ENCODE measurements around the gene RNF5.

RNF5 gene

DNA sequence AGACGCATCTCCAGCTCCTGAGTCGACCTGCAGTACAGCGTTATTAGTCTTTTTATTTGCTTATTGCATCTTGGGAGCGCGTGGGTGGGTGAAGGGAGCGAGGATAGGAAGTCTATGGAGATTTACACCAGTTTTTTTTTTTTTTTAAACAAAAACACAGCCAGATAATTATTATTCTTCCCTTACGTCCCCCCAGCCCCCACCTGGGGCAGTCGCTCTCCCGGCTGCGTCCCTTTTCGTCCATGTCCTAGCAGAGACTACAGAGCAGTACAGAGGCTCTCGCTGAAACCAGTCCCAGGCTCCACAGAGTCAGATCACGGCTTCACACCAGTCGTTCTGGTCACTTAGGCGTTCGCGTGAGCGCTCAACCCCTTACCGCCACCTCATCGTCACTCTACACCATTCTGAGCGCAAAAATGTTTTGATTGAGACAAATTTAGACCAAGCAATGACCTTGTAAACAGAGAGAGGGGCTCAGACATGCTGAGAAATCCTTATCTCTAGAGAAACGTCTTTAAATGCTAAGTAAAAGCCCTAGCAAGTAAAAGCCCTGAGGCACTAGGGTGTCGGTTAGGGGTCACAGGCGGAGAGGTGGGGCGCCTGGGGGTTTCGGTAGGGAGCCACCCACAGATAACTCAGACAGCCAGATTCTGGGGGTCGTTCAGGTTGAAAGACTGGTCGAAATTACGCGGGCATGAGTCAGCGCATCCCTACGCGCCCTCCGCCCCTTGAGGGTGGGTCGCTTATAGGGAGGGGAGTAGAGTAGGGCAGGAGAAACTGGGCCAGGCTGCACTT, 25.2 kb upstream of the RNF5 start:
- no peak for DNase-seq

DNA sequence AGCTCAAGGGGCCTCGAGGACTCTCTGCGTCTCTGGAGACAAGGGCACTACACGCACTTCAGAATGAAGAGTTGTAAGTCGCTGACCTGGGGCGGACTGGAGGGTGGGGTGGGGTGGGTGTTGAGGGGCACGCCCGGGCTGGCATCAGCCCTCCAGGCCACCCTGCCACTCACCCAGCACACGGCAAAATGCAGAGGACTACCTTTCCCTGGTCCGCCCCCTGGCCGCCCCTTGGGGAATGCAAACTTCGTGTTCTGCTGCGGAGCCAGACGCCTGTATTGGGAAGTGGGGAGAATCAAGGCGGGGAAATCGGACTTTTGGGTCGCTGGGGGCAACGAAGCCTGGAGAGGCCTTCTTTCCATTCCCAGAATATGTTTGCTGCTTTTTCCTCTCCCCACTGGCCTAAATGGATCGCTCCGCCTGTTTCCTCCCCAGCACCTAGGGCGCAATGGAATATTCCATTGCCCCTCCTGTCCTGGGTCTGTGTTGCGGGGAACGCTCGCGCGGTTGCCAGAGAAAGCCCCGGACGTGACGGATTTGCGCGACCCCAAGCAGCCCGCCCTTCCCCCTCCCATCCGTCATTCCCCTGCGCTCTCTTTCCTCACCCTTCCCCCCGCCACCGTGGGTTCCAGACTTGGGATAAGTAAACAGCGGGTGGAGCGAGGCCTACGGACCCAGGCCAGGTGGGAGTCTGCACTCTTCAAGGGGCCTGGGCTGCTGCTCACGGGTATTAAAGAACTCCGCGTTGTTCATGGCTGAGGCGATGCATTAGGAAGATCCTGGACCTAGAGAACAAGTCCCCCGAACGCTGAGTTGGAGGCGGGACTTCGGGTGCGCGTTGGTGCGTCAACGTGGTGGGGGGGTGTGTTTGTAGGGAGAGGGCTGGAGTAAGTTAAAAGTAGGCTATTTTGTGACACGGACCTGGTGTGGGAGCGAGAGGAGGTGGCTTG, 24.4 kb upstream of the RNF5 start, which contains the start of gene PPT2:
Gene PPT2 (plus strand): TSS at position 578 of the 950 bp plus-strand sequence. CDS start 454 bp downstream, outside the sequence.
- peak; percentile 82 for DNase-seq

DNA sequence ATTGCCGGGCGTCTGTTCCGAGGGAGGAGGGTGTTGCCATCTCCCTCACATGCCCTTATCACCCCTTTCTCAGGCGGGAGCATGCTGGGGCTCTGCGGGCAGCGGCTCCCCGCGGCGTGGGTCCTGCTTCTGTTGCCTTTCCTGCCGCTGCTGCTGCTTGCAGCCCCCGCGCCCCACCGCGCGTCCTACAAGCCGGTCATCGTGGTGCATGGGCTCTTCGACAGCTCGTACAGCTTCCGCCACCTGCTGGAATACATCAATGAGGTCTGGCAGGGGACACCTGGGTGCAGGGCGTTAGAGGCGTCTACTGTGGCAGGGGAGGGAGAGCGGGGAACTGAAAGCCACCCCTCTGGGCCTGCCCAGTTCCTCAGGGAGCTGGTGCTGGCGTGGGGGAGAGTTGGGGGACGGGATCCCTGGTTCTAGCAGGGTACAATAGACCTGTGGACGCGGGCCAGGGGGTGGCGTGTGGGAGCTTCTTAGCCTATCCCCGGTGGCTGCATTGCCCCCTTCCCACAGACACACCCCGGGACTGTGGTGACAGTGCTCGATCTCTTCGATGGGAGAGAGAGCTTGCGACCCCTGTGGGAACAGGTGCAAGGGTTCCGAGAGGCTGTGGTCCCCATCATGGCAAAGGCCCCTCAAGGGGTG, 23.6 kb upstream of the RNF5 start:
- peak; percentile 67 for DNase-seq

DNA sequence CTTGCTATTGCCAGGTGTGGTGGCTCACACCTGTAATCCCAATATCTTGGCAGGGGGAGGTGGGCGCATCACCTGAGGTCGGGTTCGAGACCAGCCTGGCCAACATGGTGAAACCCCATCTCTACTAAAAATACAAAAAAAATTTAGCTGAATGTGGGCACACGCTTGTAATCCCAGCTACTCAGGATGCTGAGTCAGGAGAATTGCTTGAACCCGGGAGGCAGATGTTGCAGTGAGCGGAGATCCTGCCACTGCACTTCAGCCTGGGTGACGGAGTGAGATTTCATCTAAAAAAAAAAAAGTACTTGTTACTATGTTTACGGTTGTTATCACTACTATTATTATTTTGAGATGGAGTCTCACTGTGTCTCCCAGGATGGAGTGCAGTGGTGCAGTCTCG, 21.3 kb upstream of the RNF5 start:
- DNase-seq, result no peak

DNA sequence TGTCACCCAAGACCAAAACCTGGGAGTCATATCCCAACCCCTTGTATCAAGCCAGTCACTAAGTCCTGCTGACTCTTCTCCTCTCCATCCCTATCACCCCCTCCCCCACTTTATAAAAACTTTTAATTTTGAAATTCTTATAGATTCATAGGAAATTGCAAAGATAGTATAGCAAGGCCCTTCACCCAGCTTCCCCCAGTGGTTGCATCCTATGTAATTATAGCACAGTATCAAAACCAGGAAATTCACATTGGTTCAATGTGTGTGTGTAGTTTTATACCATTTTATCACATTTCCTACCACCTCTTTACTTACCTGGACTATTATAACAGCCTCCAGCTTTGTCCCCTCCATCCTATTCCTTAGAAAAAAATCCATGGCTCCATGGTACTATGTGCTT, 20.2 kb upstream of the RNF5 start:
- DNase-seq, result no peak

DNA sequence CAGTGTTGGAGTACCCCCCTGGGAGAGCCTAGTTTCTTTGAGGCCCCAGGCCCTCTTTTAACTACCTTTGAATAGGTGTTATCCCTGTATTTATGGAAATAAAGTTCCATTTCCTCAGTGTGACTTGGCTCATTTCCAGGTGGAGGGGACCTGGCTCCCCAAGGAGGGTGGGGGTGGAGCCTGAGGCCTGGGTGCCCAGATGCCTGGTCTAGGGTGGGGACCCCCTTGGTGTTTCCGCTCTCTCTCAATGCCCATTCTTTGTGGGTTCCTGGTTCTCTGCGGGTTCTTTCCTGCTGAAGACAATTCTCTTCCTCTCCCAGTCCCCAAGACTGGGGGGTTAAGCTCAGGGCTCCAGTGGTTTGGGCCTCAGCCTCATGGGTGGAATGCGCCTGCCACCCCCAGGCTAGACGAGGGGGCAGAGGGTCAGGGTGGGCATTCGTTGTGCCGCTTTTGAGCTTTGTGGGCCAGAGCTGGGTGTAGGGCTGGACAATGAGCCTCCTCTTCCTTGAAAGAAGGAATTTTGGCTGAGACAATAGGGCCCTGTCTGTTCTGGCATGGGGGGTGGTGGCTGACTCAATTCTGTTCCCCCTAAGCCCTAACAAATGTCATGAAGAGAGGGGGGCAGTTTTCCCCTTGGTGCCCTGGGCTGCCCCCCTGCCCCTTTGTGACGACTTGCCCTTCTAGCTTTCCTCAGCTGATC, 14.5 kb upstream of the RNF5 start:
- DNase-seq, result no peak

DNA sequence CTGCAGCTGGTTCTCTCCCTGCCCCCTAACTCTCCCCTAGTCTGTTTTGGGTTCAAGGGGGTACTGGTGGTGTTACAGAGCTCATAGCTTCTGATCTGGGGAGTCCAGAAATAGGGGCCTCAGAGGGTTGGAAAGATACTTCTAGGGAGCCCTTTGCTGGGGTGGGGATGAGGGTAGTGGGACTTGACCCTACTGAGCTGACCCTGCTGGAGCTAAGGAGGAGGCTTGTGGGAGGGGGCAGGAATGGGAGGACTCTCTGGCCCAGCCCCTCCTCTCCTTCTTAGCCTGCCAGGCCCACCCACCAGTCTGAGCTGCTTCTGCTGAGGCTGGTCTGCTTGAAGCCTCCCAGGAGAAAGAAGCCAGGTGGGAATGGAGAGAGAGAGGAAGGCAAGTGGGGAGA, 13.9 kb upstream of the RNF5 start, which contains the start of gene EGFL8:
Gene EGFL8 (plus strand): TSS at position 301 of the 400 bp plus-strand sequence. CDS start 1,571 bp downstream, outside the sequence.
- DNase-seq, result no peak

DNA sequence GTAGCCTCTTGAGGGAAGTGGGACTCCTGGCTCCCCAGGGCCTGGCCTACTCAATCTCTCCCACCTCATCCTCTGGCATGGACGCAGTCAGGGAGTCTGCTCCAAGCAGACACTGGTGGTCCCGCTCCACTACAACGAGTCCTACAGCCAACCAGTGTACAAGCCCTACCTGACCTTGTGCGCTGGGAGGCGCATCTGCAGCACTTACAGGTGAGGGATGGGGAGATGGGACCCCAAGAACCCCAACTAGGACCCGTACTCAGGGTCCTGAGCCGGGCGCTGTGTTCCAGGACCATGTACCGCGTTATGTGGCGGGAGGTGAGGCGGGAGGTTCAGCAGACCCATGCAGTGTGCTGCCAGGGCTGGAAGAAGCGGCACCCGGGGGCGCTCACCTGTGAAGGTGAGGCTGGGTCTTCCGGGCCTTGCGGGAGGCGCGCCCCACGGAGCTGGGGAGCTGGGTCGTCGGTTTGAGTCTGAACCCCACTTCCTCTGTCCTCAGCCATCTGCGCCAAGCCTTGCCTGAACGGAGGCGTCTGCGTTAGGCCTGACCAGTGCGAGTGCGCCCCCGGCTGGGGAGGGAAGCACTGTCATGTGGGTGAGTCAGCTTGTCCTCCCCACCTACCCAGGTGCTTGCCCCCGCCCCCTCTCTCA, 11.7 kb upstream of the RNF5 start:
- DNase-seq, result no peak

DNA sequence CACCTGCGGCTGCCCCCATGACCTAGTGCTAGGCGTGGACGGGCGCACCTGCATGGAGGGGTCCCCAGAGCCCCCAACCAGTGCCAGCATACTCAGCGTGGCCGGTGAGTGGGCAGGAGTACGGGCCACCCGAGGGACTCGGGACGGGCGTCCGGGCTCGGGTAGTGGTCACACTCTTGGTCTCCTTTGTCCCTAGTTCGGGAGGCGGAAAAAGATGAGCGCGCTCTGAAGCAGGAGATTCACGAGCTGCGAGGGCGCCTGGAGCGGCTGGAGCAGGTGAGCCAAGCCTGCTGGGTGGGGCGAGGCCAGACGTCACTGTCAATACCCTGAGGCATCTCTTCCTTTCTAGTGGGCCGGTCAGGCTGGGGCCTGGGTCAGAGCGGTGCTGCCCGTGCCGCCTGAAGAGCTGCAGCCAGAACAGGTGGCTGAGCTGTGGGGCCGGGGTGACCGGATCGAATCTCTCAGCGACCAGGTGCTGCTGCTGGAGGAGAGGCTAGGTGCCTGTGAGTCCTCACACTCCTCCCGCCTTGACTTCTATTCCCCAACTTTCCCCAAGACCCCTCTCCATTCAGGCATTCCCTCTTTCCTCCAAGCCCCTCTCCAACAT, 10.9 kb upstream of the RNF5 start:
- no peak for DNase-seq

DNA sequence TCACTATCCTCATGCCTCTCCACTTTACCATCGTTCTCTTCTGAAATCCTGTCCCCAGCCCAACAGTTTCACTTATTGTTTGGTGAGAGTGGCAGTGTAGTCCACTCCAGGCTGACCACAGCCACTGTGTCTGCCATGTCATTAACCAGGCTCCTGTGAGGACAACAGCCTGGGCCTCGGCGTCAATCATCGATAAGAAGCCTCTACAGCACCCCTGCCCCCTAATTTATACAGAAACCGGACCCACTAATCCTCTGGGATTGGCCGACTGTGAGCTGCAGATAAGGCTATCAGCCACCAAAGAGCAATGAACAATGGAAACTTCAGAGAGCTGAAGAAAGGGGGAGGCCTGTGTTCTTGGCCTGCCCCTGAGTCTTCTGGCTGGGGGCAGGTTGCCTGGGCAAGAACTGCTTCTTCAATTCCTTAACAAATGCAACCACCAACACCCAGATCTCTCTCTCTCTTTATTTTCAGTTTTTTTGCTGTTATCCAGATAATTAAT, 10.4 kb upstream of the RNF5 start:
- no peak for DNase-seq

DNA sequence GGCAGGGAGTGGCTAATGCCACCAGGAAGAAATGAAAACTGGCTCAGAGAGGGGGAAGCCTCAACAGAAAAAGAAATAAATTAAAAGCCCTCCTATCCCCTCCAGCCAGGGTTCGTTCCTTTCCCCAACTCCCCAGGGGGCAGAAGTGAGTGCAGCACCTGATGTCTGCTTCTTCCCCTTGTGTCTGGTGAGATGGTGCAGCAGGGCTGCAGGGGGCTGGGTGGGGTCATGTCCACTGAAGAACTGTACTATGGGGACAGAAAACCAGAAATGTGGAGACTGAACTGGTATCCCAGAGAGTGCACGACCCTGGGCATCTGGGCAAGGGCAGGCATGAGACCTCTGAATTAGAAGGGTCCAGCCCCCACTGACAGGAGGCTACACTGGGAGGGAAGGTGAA, 9.9 kb upstream of the RNF5 start:
- no peak for DNase-seq

DNA sequence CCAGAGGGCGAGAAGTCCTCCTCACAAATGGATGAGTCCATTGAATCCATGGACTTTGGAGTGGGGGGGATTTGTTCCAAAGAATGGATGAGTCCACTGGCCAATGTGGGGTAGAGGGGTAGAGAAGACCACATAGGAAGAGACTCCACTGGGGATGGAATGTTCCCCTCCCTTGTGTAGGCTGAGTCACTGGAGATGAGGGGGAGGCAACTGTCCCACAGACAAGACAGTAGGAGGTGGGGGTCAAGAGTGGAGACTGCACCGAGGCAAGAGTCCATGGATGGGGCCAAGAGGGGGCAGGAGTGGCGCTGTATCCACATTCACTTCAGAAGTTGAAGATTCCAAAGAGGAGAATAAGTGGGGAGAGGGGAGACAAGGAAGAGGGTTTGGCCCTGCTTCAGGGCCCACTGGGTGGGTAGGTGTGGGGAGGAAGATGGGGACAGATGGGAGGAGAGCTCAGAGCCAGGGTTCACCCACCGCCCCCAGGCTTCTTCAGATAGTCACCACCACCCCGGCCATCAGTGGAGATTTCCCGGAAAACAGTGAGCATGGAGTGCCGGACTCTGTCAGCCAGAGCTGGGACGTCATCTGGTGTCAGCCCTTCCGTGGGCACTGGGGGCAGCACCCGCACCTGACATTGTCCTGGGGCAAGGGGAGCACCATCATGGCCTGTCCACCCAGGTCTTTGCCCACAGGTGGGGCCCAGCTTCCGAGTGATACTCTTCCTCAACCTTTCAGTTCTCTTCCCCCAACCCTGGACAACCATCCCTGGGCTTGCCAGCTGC, 9.2 kb upstream of the RNF5 start:
- DNase-seq, result no peak

DNA sequence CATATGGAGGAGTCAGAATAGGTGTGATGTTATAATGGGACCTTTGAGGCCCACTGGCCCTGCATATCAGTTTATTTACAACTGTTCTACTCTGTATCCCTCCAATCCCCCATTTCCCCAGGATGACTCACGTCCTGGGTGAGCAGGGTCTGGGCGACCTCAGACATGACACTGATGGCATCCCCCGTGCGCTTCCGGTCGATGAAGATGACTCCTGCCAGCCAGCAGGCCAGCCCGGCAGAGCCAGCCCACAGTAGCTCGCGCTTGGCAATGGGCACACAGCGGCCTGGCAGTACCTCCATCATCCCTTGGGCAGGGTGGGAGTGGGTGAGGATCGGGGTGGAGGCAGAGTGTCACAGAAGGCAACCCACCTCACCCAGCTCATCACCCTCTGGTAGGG, 7.9 kb upstream of the RNF5 start:
- no peak for DNase-seq

DNA sequence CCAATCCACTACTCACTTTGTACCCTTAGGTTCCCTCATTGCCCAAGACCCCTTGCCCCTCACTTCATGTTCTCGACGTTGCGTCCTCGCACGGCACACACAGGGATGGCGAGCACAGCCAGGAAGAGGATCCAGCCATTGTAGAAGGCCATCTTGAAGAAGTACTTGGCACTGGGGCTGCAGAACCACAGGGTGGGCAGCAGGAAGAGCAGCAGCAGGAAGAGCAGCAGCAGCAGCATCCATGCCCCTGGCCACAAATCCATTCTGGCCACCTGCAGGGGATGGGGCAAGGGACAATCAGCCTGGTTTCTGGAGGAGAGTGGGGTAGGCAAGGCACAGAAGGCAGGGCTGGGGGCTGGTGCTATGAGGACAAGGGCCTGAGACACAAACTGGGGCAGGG, 7.0 kb upstream of the RNF5 start:
- no peak for DNase-seq

DNA sequence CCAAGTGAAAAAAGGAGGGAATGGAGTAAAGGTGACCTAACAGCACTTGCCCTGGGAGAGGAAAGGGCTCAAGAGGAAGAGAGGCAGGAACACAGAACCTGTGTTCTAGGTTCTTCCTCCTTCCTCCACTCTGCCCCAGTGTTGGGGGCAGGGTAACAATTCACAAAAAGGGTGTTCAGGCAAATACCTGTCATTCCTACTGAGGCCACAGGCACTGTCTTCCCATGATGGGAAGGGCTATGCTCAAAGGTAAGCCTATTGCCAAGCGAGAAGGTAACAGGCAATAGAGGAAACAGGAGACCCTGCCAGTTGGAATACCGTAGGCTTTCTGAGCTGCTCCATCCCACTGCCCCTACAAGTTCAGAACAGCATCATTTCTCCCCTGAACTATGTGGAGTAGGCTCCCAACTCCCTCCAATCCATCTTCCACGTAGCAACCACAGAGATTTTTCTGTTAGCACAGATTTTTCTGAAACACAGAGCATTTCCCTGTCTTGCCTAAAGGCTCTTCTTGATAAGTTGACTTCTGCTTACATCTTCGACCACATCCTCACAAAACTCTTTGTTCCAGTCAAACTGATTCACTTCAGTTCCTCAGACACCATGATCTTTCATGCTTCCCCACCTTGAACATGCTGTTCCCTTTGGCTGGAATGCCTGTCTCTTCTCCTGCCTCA, 5.0 kb upstream of the RNF5 start:
- DNase-seq, result no peak

DNA sequence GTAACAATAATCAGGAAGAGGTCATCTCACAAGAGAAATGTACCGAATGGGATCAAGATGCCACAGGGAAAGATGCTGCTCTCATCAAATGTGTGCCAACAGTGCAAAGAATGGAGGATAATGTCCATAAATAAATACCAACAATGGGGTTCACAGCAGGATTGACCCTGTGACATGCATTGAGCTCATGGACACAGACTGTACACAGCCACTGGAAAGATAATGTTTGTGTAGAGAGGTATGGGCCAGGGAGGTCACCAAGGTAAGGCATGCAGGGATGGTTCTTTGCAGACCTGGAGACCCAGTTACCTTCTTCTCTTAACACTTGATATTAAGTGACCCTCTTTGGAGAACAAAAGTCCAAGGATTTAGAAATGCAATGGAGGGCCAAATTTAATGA, 3.8 kb upstream of the RNF5 start:
- DNase-seq, result no peak

DNA sequence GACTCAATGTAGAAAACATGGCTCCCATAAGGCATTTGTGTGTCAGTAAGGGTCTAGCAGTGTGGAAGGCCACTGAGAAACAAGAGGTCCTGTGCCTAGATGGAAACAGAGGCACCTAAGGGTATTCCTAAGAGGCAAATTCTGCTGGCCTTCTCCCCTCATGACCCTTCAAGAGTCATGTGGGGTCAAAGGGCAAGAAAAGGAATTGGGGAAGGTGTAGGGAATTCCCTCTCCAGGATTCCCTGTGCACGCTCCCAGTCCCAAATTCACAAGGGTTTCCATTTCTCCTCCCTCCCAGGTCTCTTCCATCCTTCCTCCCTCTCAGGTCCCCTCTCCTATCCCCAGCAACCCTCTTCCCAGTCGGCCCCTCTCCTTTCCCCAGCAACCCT, 2.9 kb upstream of the RNF5 start:
- DNase-seq, result no peak

DNA sequence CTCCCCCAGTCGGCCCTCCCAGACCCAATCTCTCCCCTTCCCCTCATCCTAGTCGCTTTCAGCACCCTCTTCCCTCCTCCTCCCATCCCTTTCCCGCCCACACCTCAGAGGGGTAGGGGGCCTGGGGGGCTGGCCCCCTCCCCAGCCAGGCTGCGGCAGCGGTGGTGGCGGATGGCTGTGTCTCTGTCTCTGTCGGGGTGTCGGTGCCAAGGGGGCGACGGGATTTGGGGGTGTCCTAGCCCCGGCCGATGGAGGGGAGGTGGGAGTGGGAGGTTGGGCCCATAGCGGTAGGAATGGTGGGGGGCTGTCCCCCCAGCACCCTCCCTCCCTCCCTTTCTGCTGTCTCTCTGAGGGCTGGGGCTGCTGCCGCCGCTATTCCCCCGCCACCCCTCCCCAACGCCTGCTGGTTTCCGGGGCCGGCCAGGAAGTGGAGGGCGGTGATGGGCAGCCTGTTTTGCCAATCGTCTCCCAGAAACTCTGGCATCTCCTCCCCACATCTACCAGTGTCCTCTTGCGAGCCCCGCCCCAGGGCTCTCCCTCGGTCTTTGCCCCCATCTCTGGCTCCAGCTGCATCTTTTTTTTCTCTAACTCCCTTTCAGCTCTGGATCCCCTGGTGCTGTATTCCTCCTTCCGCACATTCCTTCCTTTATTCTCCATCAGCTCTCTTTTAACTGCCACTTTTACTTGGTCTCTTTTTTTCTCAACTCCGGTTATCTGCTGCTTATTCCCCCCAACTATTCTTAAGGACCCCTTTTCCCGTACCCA, 2.3 kb upstream of the RNF5 start, which contains the start of gene AGPAT1:
Gene AGPAT1 (minus strand): TSS at position 374 of the 765 bp plus-strand sequence. CDS start 4,588 bp downstream, outside the sequence.
- peak; percentile 95 for DNase-seq

Data from NCI-H1105 treated with DMSO at 0.1 percent for 48 hours (cell line).